Right lobe of liver (tissue), 4 donors: ENCODE measurements around the gene C4B.

Source experiments
- POLR2A ChIP-seq: fragments of 450-650 bp; IDR thresholded peaks from one replicate; pipeline ENCODE4 v1.6.1; 2017; ENCODE audit warnings: antibody characterized with exemption, mild to moderate bottlenecking
- TF ChIP-seq, protein P1 (sequence below), 4 donors: fragments of 200-600 bp in 3 of 4; fragments of 450-650 bp in 1 of 4; IDR thresholded peaks; one replicate each; pipeline versions ENCODE4 v1.5.1 to v1.8.0; 2016 to 2022; ENCODE audit warnings: antibody characterized with exemption in 4 of 4, mild to moderate bottlenecking in 2 of 4
- donor health status: DM: no; HTN: no; CAD: no.
- donor health status: DM: no; HTN: no; CAD: no.
- donor health status: DM: no; HTN: yes; CAD: no.

DNA sequence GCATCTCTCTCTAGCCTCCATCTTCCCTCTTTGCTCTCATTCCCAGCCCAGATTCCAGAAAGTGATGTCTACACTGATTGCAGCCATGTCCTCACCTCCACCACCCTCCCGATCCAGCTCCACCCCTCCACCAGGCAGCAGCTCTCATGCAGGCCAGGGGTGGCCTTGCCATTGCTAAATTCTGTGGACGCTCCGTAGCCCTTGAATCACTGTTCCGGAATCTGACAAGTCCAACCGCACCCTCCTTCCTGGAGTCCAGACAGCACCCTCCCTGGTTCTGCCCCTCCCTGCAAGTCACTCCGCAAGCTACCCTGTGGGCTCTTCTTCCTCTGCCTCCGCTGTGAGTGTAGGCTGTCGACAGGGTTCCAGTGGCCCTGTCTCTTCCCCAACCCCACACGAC, 68.3 kb downstream of the C4B start:
- TF ChIP-seq, protein P1, sequence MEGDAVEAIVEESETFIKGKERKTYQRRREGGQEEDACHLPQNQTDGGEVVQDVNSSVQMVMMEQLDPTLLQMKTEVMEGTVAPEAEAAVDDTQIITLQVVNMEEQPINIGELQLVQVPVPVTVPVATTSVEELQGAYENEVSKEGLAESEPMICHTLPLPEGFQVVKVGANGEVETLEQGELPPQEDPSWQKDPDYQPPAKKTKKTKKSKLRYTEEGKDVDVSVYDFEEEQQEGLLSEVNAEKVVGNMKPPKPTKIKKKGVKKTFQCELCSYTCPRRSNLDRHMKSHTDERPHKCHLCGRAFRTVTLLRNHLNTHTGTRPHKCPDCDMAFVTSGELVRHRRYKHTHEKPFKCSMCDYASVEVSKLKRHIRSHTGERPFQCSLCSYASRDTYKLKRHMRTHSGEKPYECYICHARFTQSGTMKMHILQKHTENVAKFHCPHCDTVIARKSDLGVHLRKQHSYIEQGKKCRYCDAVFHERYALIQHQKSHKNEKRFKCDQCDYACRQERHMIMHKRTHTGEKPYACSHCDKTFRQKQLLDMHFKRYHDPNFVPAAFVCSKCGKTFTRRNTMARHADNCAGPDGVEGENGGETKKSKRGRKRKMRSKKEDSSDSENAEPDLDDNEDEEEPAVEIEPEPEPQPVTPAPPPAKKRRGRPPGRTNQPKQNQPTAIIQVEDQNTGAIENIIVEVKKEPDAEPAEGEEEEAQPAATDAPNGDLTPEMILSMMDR (IDR thresholded peaks at IDR 0.05): no peak
- TF ChIP-seq POLR2A: no peak
